ENCODE measurements around the gene VIPR1. TPM values are rescaled to one million over a fixed set of nuclear protein-coding genes. Genes with fewer than 3 reads are reported as not detected.

The VIPR1 gene
- total and polyA plus RNA-seq, 2 donors (not counting 1 experiment from before 2014, with no cell fraction given): 0.79 to 5.8 TPM

- Mint-ChIP-seq H3K4me3 (no peak overlapping the region), H3K4me1 (peaks cover 14% of the 10 kb centered on the region), H3K27me3 (no peaks in the 10 kb centered on the region), H3K27ac (no peak overlapping the region), H3K9me3 (ENCODE audit: insufficient read depth) (no peaks in the 10 kb centered on the region)
- DNase-seq: no peak
- TF ChIP-seq EZH2 (IDR thresholded peaks at IDR 0.05; ENCODE audit: borderline replicate concordance, insufficient read depth, low read depth, low read length, poor library complexity, severe bottlenecking): no peak
- TF ChIP-seq, protein P1, sequence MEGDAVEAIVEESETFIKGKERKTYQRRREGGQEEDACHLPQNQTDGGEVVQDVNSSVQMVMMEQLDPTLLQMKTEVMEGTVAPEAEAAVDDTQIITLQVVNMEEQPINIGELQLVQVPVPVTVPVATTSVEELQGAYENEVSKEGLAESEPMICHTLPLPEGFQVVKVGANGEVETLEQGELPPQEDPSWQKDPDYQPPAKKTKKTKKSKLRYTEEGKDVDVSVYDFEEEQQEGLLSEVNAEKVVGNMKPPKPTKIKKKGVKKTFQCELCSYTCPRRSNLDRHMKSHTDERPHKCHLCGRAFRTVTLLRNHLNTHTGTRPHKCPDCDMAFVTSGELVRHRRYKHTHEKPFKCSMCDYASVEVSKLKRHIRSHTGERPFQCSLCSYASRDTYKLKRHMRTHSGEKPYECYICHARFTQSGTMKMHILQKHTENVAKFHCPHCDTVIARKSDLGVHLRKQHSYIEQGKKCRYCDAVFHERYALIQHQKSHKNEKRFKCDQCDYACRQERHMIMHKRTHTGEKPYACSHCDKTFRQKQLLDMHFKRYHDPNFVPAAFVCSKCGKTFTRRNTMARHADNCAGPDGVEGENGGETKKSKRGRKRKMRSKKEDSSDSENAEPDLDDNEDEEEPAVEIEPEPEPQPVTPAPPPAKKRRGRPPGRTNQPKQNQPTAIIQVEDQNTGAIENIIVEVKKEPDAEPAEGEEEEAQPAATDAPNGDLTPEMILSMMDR (IDR thresholded peaks at IDR 0.05): no peak
- Histone ChIP-seq H3K9ac (ENCODE audit: low read length) (no peak overlapping the region), H3K79me2 (ENCODE audit: control insufficient read depth, insufficient read depth, low read length) (no peaks in the 10 kb centered on the region), H2AFZ (ENCODE audit: insufficient read depth, low read depth, low read length, poor library complexity, severe bottlenecking) (no peak overlapping the region), H3K4me2 (replicated peaks; ENCODE audit: low read depth, low read length, poor library complexity, severe bottlenecking) (no peak overlapping the region), H3K4me3 (ENCODE audit: control extremely low read depth in 1 of 5, extremely low read depth in 1 of 5, insufficient read depth in 1 of 5, low read depth in 2 of 5, low read length in 4 of 5) (no peak overlapping the region), H4K20me1 (ENCODE audit: control insufficient read depth, insufficient read depth, low read length, poor library complexity, severe bottlenecking) (no peaks in the 10 kb centered on the region), H3K4me1 (ENCODE audit: control insufficient read depth in 2 of 2, insufficient read depth in 2 of 2, low read length in 2 of 2) (peaks cover 9 to 10% of the 10 kb centered on the region in 2 donors), H3K27ac (ENCODE audit: low read length in 2 of 2) (no peak overlapping the region), H3K9me3 (ENCODE audit: control extremely low read depth in 1 of 3, control insufficient read depth in 2 of 3, insufficient read depth in 1 of 3, low read length in 2 of 3) (no peaks in the 10 kb centered on the region), H3K27me3 (replicated peaks in 1 of 4; ENCODE audit: control extremely low read depth in 1 of 4, control insufficient read depth in 3 of 4, insufficient read depth in 4 of 4, low read length in 3 of 4) (peaks cover 0 to 4% (median 0%) of the 10 kb centered on the region in 4 experiments), H3K36me3 (replicated peaks in 1 of 2; ENCODE audit: control extremely low read depth in 1 of 2, control insufficient read depth in 1 of 2, extremely low read depth in 1 of 2, insufficient read depth in 2 of 2, low read length in 1 of 2) (no peaks in the 10 kb centered on the region)
- POLR2A ChIA-PET: interaction anchor here (0.8 kb wide), 1 partner anchor 42 kb away, joined by 6 read pairs; no protein-coding TSS in a partner anchor
- no peak for ATAC-seq (ENCODE audit: low read depth)
- intact Hi-C loops (cut with micrococcal nuclease): no loop called here
- CTCF ChIA-PET: interaction anchor here (2.0 to 6.5 kb wide), 2 partner anchors 16 to 286 kb away, joined by 5 to 71 read pairs; no protein-coding TSS in a partner anchor
- 80% methylated on average over 1 of the region's 7 CpGs for WGBS (ENCODE audit: insufficient coverage)
Measured at GRCh38 chr3:42533161-42533897, 30.9 kb downstream of the VIPR1 start.
